Tibial nerve (tissue), 4 donors: Measurements from ENCODE around the gene IFNG. TPM values are rescaled to one million over a fixed set of nuclear protein-coding genes. Genes with fewer than 3 reads are reported as not detected.

Experiments
- DNase-seq, 2 donors: peaks; one replicate each; pipeline ENCODE4 v3.0.0-alpha.2; 2019; ENCODE audit warnings: low spot score in 2 of 2
- H3K27ac ChIP-seq, 4 donors: fragments of 200-600 bp; sonication (generic) in 3 of 4; one replicate each; pipeline ENCODE4 v1.5.1; 2017 to 2019; ENCODE audit warnings: mild to moderate bottlenecking in 1 of 4
- H3K27me3 ChIP-seq, 2 donors: fragments of 200-600 bp; sonication (generic) in 1 of 2; one replicate each; pipeline versions ENCODE4 v1.5.1 to v1.6.0; 2017 to 2019
- H3K36me3 ChIP-seq, 3 donors: fragments of 200-600 bp; sonication (generic); one replicate each; pipeline ENCODE4 v1.5.1; 2018 to 2019
- H3K4me1 ChIP-seq, 4 donors: fragments of 200-600 bp; sonication (generic) in 3 of 4; one replicate each; pipeline ENCODE4 v1.5.1; 2017 to 2019
- H3K4me3 ChIP-seq, 4 donors: fragments of 200-600 bp; sonication (generic) in 3 of 4; one replicate each; pipeline ENCODE4 v1.5.1; 2017 to 2019; ENCODE audit warnings: mild to moderate bottlenecking in 1 of 4, moderate library complexity in 1 of 4
- H3K9me3 ChIP-seq, 4 donors: fragments of 200-600 bp; sonication (generic) in 3 of 4; one replicate each; pipeline ENCODE4 v1.5.1; 2017 to 2019
- CTCF ChIP-seq, 5 experiments: fragments of 200-600 bp in 3 of 5; fragments of 450-650 bp in 2 of 5; sonication (generic) in 3 of 5; IDR thresholded peaks; one replicate each; pipeline ENCODE4 v1.5.1; 2016 to 2019; ENCODE audit warnings: antibody characterized with exemption in 5 of 5, mild to moderate bottlenecking in 3 of 5, moderate library complexity in 2 of 5
- EP300 ChIP-seq, 2 donors: sonication (generic); formaldehyde crosslinking; IDR thresholded peaks; one replicate each; pipeline ENCODE4 v1.6.1; 2017; ENCODE audit warnings: antibody characterized with exemption in 2 of 2, mild to moderate bottlenecking in 1 of 2
- POLR2A ChIP-seq, 2 donors: fragments of 450-650 bp; IDR thresholded peaks; one replicate each; pipeline ENCODE4 v1.6.1; 2017; ENCODE audit warnings: antibody characterized with exemption in 2 of 2, mild to moderate bottlenecking in 2 of 2, moderate library complexity in 2 of 2
- WGBS, 2 donors: methylation state at CpG; one replicate each; pipeline ENCODE4 v1.1.5; 2018; 5-methylcytosine and 5-hydroxymethylcytosine counted together
- total RNA-seq, 4 donors: library from RNA; depleted of rRNA; stranded (reverse); fragments of >200 nt; gene quantifications; one replicate each; pipeline ENCODE4 v1.1.0, GENCODE V29; 2016

Gene IFNG
- total RNA-seq, 4 donors from 2014 or later: not detected

DNA sequence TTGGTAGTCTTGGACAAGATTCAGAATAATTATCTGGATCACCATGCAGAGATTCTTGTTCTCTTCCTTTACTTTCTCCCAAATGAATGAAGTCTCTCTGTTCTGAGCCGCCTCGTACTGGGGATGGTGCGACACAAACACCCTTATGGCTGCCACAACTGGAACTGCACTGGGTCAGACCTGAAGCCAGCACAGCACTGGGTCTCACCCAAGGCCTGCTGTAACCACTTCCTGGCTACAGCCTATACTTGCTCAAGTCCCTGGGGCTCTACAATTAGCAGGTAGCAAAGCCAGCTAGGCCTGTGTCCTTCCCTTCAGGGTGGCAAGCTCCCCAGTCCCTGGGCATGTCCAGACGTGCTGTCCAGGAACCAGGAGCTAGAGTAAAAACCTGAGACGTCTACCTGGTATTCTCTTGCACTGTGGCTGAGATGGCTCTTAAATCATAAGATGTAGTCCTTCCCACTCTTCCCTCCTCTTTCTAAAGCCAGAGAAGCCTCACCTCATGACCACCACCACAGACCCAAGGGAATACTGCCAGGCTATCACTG lies 27.6 kb downstream of the IFNG start:
- Histone ChIP-seq H3K4me1 (no peaks in the 10 kb centered on the region), H3K27ac (no peak overlapping the region), H3K4me3 (no peak overlapping the region), H3K27me3 (no peaks in the 10 kb centered on the region), H3K9me3 (peaks cover 0 to 52% (median 2%) of the 10 kb centered on the region in 4 donors), H3K36me3 (no peaks in the 10 kb centered on the region)
- TF ChIP-seq POLR2A (IDR thresholded peaks at IDR 0.05): no peak
- no peak for TF ChIP-seq CTCF (IDR thresholded peaks at IDR 0.05)
- no peak for TF ChIP-seq EP300 (IDR thresholded peaks at IDR 0.05)
- 76 to 93% methylated on average over 5 of the region's 5 CpGs for WGBS, 2 donors
- no peak for DNase-seq

DNA sequence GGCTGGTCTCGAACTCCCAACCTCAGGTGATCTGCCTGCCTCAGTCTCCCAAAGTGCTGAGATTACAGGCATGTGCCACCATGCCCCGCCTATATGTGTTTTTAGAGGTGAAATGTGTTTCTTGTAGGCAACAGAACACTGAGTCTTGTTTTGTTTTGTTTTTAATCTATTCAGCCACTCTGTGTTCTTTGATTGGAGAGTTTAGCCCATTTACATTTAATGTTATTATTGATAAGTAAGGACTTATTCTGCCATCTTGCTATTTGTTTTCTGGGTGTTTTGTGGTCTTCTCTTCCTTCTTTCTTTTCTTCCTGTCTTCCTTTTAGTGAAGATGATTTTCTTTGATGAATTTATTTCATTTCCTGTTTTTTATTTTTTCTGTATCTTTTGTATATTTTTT lies 29.6 kb downstream of the IFNG start:
- Histone ChIP-seq H3K9me3 (peaks cover 0 to 52% (median 2%) of the 10 kb centered on the region in 4 donors), H3K36me3 (no peaks in the 10 kb centered on the region), H3K27ac (no peak overlapping the region), H3K27me3 (no peaks in the 10 kb centered on the region), H3K4me1 (no peaks in the 10 kb centered on the region), H3K4me3 (no peak overlapping the region)
- TF ChIP-seq EP300 (IDR thresholded peaks at IDR 0.05) (no peak), POLR2A (IDR thresholded peaks at IDR 0.05) (no peak), CTCF (IDR thresholded peaks at IDR 0.05) (no peak)
- DNase-seq: no peak
- WGBS, 2 donors: 79 to 89% methylated on average over 2 of the region's 2 CpGs

- Histone ChIP-seq H3K27ac (no peak overlapping the region), H3K9me3 (no peaks in the 10 kb centered on the region), H3K27me3 (no peaks in the 10 kb centered on the region), H3K4me1 (no peaks in the 10 kb centered on the region), H3K4me3 (no peak overlapping the region), H3K36me3 (no peaks in the 10 kb centered on the region)
- DNase-seq: no peak
- TF ChIP-seq CTCF (IDR thresholded peaks at IDR 0.05): no peak
- TF ChIP-seq EP300 (IDR thresholded peaks at IDR 0.05): no peak
- no peak for TF ChIP-seq POLR2A (IDR thresholded peaks at IDR 0.05)
- 81 to 83% methylated on average over 3 of the region's 3 CpGs for WGBS, 2 donors
These were observed 37.2 kb downstream of the IFNG start for GRCh38 chr12:68122236-68122920.

- WGBS, 2 donors: 93 to 100% methylated on average over 1 of the region's 1 CpG
- no peak for DNase-seq
- H3K27ac ChIP-seq: no peak overlapping the region
These were observed 38.4 kb downstream of the IFNG start for GRCh38 chr12:68121143-68121542.

More at GRCh38 chr12:68121143-68121542, 38.4 kb downstream of the IFNG start:
- H3K27me3 ChIP-seq: no peaks in the 10 kb centered on the region
- no peak overlapping the region for H3K4me3 ChIP-seq
- TF ChIP-seq POLR2A (IDR thresholded peaks at IDR 0.05): no peak
- TF ChIP-seq CTCF (IDR thresholded peaks at IDR 0.05): no peak
- no peak for TF ChIP-seq EP300 (IDR thresholded peaks at IDR 0.05)
- no peaks in the 10 kb centered on the region for H3K9me3 ChIP-seq
- no peaks in the 10 kb centered on the region for H3K4me1 ChIP-seq
- H3K36me3 ChIP-seq: no peaks in the 10 kb centered on the region
